PFSK-1 (cell line): ENCODE results near the gene FAM171A1.

Experiments used
- FOXP2 ChIP-seq: optimal IDR thresholded peaks from 2 replicates; pipeline ENCODE3; 2011; ENCODE audit warnings: borderline replicate concordance, control low read depth, inconsistent platforms; ENCODE audit not compliant: insufficient read depth; ENCODE audit errors: extremely low read length, extremely low read depth
- POLR2AphosphoS5 ChIP-seq: IDR thresholded peaks from 2 replicates; pipeline ENCODE4 v1.6.1; 2012; ENCODE audit warnings: low read depth, mild to moderate bottlenecking, control low read depth, low read length, moderate library complexity
- REST ChIP-seq, 2 experiments: IDR thresholded peaks; 2 replicates each; pipeline versions ENCODE4 v1.6.1 to v1.8.0; 2011 to 2012; ENCODE audit warnings: low read depth in 2 of 2, low read length in 2 of 2, control low read depth in 1 of 2, inconsistent platforms in 1 of 2, mild to moderate bottlenecking in 1 of 2, moderate library complexity in 1 of 2; ENCODE audit not compliant: insufficient read depth in 1 of 2
- SIN3A ChIP-seq: IDR thresholded peaks from 2 replicates; pipeline ENCODE4 v1.6.1; 2012; ENCODE audit warnings: mild to moderate bottlenecking, low read length, moderate library complexity, borderline replicate concordance; ENCODE audit not compliant: insufficient read depth
- TAF1 ChIP-seq: IDR thresholded peaks from 2 replicates; pipeline ENCODE4 v1.6.1; 2012; ENCODE audit warnings: low read length, control low read depth, borderline replicate concordance; ENCODE audit not compliant: insufficient read depth

GRCh38 chr10:15168786-15169554, 202.1 kb downstream of the FAM171A1 start:
- no peak for TF ChIP-seq SIN3A
- no peak for TF ChIP-seq REST (IDR thresholded peaks at IDR 0.05; ENCODE audit: insufficient read depth in 1 of 2, low read depth in 2 of 2, low read length in 2 of 2)
- peak; percentile 5; the same call in 1 of the 2 replicates for TF ChIP-seq POLR2AphosphoS5
- no peak for TF ChIP-seq TAF1
- no peak for TF ChIP-seq FOXP2
